Sigmoid colon (tissue), 7 donors: Measurements from ENCODE around the gene SELPLG. TPM values are rescaled to one million over a fixed set of nuclear protein-coding genes. Genes with fewer than 3 reads are reported as not detected.

Experiments
- DNase-seq: peaks from one replicate; pipeline ENCODE4 v3.0.0-alpha.2; 2019
- H3K27ac ChIP-seq, 4 donors: fragments of 200-600 bp; sonication (generic); one replicate each; pipeline ENCODE4 v1.5.1; 2016 to 2019; ENCODE audit warnings: mild to moderate bottlenecking in 1 of 4
- H3K27me3 ChIP-seq, 3 donors: fragments of 200-600 bp; sonication (generic); one replicate each; pipeline ENCODE4 v1.5.1; 2019; ENCODE audit warnings: mild to moderate bottlenecking in 1 of 3
- H3K36me3 ChIP-seq, 4 donors: fragments of 200-600 bp; sonication (generic); one replicate each; pipeline ENCODE4 v1.5.1; 2016 to 2019
- H3K4me1 ChIP-seq, 4 donors: fragments of 200-600 bp; sonication (generic); one replicate each; pipeline ENCODE4 v1.5.1; 2017 to 2019
- H3K4me3 ChIP-seq, 4 donors: fragments of 200-600 bp; sonication (generic); one replicate each; pipeline ENCODE4 v1.5.1; 2017 to 2019; ENCODE audit warnings: mild to moderate bottlenecking in 2 of 4, moderate library complexity in 1 of 4
- H3K9me3 ChIP-seq, 4 donors: fragments of 200-600 bp in 3 of 4; sonication (generic) in 3 of 4; one replicate each; pipeline versions ENCODE4 v1.5.1 to v1.6.1; 2013 to 2019
- EP300 ChIP-seq, 4 donors: sonication (generic); formaldehyde crosslinking; IDR thresholded peaks; one replicate each; pipeline ENCODE4 v1.6.1; 2017; ENCODE audit warnings: antibody characterized with exemption in 4 of 4
- POLR2A ChIP-seq, 2 donors: fragments of 450-650 bp; IDR thresholded peaks; one replicate each; pipeline ENCODE4 v1.6.1; 2016; ENCODE audit warnings: antibody characterized with exemption in 2 of 2, mild to moderate bottlenecking in 2 of 2, moderate library complexity in 2 of 2
- POLR2AphosphoS5 ChIP-seq, 4 donors: sonication (generic); formaldehyde crosslinking; IDR thresholded peaks; one replicate each; pipeline ENCODE4 v1.6.1; 2017; ENCODE audit warnings: antibody characterized with exemption in 4 of 4
- WGBS, 2 donors: extraction: QIAGEN DNeasy Blood & Tissue Kit; methylation state at CpG; one replicate each; pipeline ENCODE4 v1.1.7; 2013; 5-methylcytosine and 5-hydroxymethylcytosine counted together
- intact Hi-C: fragments of 100-400 bp; cut with DNase I; formaldehyde crosslinking; loops from one replicate; pipeline ENCODE4 v1.15.1; 2023
- polyA plus RNA-seq, 3 donors: library from polyadenylated mRNA; stranded (reverse); fragments of 200-250 nt; gene quantifications; one replicate each; pipeline ENCODE4 v1.2.3, GENCODE V29; 2013
- small RNA-seq, 3 donors: library from RNA; depleted of rRNA; stranded (forward); fragments of <200 nt; gene quantifications; one replicate each; pipeline ENCODE3, GENCODE V24; 2016
- total RNA-seq, 4 donors: library from RNA; depleted of rRNA; stranded (reverse); fragments of >200 nt; gene quantifications; one replicate each; pipeline ENCODE4 v1.1.0, GENCODE V29; 2016
- TF ChIP-seq, protein P1 (sequence below), 4 experiments: fragments of 450-650 bp in 3 of 4; fragments of 200-600 bp in 1 of 4; IDR thresholded peaks; one replicate each; pipeline ENCODE4 v1.5.1; 2016 to 2019; ENCODE audit warnings: antibody characterized with exemption in 4 of 4, mild to moderate bottlenecking in 3 of 4, moderate library complexity in 2 of 4
- donor health status: healthy with polysubstance abuse.
- donor health status: Bipolar disorder and iron deficiency.
- donor health status: healthy.

The SELPLG gene
- total and polyA plus RNA-seq, 7 donors, result 1.8 to 26.1 (median 6.7) TPM

DNA sequence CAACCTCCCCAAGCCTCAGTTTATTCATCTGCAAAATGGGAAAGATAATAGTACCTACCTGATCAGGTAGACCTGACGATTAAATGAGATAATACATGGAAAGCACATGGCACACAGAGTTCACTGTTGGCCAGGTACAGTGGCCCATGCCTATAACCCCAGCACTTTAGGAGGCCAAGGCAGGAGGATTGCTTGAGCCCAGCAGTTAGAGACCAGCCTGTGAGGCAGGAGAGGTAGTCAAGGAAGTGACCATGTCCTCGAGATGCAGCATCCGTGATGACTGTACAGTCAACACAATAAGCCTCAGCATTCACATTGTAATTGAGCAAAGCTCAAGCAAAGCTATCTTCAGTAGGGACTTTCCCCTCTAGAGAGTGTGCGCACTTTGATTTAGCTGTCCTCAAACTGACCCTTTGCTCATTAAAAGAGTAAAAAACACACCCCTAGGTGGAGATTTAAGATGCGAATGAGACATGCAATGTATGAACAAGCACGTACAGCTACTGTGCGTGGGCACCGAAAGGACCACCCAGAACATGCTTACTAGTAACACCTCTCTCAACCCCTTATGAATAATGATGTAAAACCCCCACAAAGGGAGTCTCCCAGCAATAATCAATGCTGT is 61.4 kb downstream of the SELPLG start:
- TF ChIP-seq POLR2A (IDR thresholded peaks at IDR 0.05) (no peak), POLR2AphosphoS5 (IDR thresholded peaks at IDR 0.05) (no peak), EP300 (IDR thresholded peaks at IDR 0.05) (no peak)
- TF ChIP-seq, protein P1, sequence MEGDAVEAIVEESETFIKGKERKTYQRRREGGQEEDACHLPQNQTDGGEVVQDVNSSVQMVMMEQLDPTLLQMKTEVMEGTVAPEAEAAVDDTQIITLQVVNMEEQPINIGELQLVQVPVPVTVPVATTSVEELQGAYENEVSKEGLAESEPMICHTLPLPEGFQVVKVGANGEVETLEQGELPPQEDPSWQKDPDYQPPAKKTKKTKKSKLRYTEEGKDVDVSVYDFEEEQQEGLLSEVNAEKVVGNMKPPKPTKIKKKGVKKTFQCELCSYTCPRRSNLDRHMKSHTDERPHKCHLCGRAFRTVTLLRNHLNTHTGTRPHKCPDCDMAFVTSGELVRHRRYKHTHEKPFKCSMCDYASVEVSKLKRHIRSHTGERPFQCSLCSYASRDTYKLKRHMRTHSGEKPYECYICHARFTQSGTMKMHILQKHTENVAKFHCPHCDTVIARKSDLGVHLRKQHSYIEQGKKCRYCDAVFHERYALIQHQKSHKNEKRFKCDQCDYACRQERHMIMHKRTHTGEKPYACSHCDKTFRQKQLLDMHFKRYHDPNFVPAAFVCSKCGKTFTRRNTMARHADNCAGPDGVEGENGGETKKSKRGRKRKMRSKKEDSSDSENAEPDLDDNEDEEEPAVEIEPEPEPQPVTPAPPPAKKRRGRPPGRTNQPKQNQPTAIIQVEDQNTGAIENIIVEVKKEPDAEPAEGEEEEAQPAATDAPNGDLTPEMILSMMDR (IDR thresholded peaks at IDR 0.05), result no peak
- 22 to 59% methylated on average over 8 of the region's 8 CpGs for WGBS, 2 donors
- H3K9me3 ChIP-seq, result no peaks in the 10 kb centered on the region
- H3K4me1 ChIP-seq, result peaks cover 0 to 17% (median 9%) of the 10 kb centered on the region in 4 donors
- intact Hi-C loops, result no loop called here
- no peak overlapping the region for H3K4me3 ChIP-seq
- H3K27ac ChIP-seq, result no peak overlapping the region
- no peaks in the 10 kb centered on the region for H3K27me3 ChIP-seq
- H3K36me3 ChIP-seq, result peaks cover 4 to 30% (median 25%) of the 10 kb centered on the region in 4 donors
- no peak for DNase-seq

Small RNA genes within 50 kb of the gene (small RNA-seq; reads per million reads assigned to genes)
- 0 reads per million in 3 donors for gene RNU7-169P

Other genes starting within 250 kb of the SELPLG start
- 1 to 10 TPM; 2.9 to 5.4 (median 4.1) TPM for gene FICD, start 118.6 kb downstream of the SELPLG start, total RNA-seq
- gene FICD, start 118.6 kb downstream of the SELPLG start, polyA plus RNA-seq, result 1 to 10 TPM in 2 of 3 donors, not detected in 1; 1.2 to 2.9 TPM
- 10 to 100 TPM; 45.3 to 69.1 (median 51.8) TPM for gene SART3, start 72.7 kb downstream of the SELPLG start, total RNA-seq
- 10 to 100 TPM; 15.3 to 29.9 (median 18.0) TPM for gene SART3, start 72.7 kb downstream of the SELPLG start, polyA plus RNA-seq
- 100 to 1,000 TPM; 197 to 294 (median 260) TPM for gene ISCU, start 71.3 kb downstream of the SELPLG start, total RNA-seq
- gene ISCU, start 71.3 kb downstream of the SELPLG start, polyA plus RNA-seq, result 100 to 1,000 TPM; 117 to 243 (median 187) TPM
- 10 to 100 TPM in 1 of 4 donors, 1 to 10 TPM in 2, under 1 TPM in 1; 0.95 to 11.6 (median 6.7) TPM for gene TMEM119, start 35.8 kb downstream of the SELPLG start, total RNA-seq
- 10 to 100 TPM in 1 of 3 donors, 1 to 10 TPM in 2; 1.8 to 16.9 (median 2.4) TPM for gene TMEM119, start 35.8 kb downstream of the SELPLG start, polyA plus RNA-seq
- gene CORO1C, start 97.6 kb upstream of the SELPLG start, total RNA-seq, result 100 to 1,000 TPM; 247 to 569 (median 360) TPM
- 10 to 100 TPM; 38.4 to 50.2 (median 49.2) TPM for gene CORO1C, start 97.6 kb upstream of the SELPLG start, polyA plus RNA-seq
- gene SSH1, start 223.7 kb upstream of the SELPLG start, total RNA-seq, result 10 to 100 TPM in 3 of 4 donors, 1 to 10 TPM in 1; 9.9 to 19.7 (median 12.6) TPM
- gene SSH1, start 223.7 kb upstream of the SELPLG start, polyA plus RNA-seq, result 10 to 100 TPM in 1 of 3 donors, 1 to 10 TPM in 2; 3.6 to 10.1 (median 5.1) TPM
- not detected for gene DAO, start 246.2 kb upstream of the SELPLG start, total RNA-seq
- gene DAO, start 246.2 kb upstream of the SELPLG start, polyA plus RNA-seq, result 1 to 10 TPM; 1.0 to 9.0 (median 4.2) TPM